Measurements from ENCODE around the gene VPS37C.

Gene VPS37C

DNA sequence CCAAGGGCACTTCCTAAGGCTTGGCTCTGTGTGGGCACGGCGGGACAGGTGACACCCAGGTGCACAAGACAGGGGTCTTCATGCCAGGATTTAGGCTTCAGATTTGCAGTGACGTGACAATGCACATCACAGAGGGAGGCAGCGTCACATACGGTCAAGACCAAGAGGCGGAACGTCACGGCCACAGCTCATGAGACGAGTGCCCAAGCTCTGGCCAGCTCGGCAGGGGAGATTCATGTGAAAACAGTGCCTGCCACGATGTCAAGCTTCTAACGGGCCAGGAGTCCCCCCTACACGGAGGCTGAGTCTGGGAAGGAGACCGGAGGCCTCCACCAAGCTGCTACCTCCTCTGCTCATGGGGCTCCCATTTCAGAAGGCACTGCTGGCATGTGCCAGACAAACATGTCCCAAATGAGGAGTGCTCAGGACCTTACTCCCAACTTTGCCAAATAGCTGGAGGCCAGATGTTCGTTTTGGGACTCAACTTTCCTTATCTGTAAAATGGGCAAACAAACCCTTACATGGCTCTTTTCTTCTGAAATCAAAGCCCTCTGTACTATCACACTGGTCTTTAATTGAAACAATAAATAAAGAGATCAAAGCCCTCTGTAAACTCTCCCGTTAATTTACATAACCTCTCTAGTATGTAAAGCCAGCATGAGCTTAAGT, 16.6 kb downstream of the VPS37C start:
- no peak for TF ChIP-seq ZFX (IDR thresholded peaks at IDR 0.05; ENCODE audit: borderline replicate concordance)
- TF ChIP-seq CTCF (IDR thresholded peaks at IDR 0.05) = no peak
- no peak overlapping the region for H3K27ac ChIP-seq

DNA sequence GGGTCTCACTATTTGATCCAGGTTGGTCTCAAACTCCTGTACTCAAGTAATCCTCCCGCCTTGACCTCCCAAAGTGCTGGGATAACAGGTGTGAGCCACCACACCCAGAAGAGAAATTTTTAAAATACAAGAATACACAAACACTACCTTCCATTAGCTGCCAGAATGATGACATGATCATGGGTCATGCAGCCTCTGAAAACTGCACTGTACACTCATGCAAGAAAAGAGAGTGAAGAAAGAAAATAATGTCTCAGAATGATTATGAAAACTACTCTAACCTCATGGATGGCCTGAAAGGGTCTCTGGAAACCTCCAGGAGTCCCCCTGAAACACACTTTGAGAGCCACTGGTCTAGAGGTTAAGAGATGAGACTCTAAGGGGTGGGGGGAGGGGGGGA, 18.8 kb downstream of the VPS37C start:
- no peak for TF ChIP-seq ZFX (IDR thresholded peaks at IDR 0.05; ENCODE audit: borderline replicate concordance)
- TF ChIP-seq CTCF (IDR thresholded peaks at IDR 0.05) = no peak
- H3K27ac ChIP-seq = 0 out of 2 replicates have a peak overlapping the region, but pooled peaks have one; percentile 25

DNA sequence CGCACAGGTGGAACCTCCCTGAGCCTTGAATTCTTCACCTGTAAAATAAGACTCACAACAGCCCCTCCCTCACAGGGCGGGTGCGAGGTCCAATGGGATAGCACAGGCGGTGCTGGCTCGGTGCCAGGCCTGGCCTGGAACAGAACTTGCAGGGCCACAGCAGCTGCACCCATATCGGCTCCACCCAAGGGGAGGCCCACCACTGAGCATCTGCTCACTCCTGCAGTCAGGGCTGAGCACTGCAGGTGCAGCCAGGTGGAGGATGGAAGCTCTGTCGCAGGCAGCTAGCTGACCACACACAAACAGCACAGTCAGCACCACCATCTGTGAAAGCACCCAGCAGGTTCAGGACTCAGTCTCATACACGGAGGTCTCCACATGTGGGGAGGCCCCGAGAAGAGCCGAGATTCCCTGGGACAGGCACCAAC, 19.6 kb downstream of the VPS37C start:
- TF ChIP-seq ZFX (IDR thresholded peaks at IDR 0.05; ENCODE audit: borderline replicate concordance) (no peak), CTCF (IDR thresholded peaks at IDR 0.05) (no peak)
- H3K27ac ChIP-seq = peak overlapping the region; percentile 25; the same call in 1 of the 2 replicates

- TF ChIP-seq ZFX (IDR thresholded peaks at IDR 0.05; ENCODE audit: borderline replicate concordance) (no peak), CTCF (IDR thresholded peaks at IDR 0.05) (no peak)
- H3K27ac ChIP-seq = no peak overlapping the region
Measured at GRCh38 chr11:61140416-61140815, 20.8 kb downstream of the VPS37C start.

- TF ChIP-seq CTCF (IDR thresholded peaks at IDR 0.05) = no peak
- no peak overlapping the region for H3K27ac ChIP-seq
Measured at GRCh38 chr11:61139387-61139786, 21.8 kb downstream of the VPS37C start.

DNA sequence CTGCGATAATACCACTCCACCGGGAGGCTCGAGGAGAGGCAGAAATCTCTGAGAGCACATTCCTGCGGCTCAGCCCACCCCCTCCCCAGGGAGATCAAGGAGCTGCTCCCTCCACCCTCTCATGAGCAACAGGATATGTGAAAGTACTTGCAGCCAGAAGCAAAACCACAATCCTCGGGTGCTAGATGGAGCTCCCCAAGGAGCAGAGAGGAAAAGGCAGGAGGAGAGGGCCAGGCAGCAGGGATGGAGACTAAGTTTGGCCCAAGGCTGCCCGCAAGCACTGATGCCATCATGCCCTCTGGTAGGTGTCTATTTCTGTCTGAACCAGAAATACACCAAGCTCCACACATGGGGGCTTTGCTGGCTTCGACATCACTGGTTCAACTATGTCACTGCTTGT, 22.3 kb downstream of the VPS37C start:
- TF ChIP-seq CTCF (IDR thresholded peaks at IDR 0.05) (no peak), ZFX (IDR thresholded peaks at IDR 0.05; ENCODE audit: borderline replicate concordance) (no peak)
- no peak overlapping the region for H3K27ac ChIP-seq

DNA sequence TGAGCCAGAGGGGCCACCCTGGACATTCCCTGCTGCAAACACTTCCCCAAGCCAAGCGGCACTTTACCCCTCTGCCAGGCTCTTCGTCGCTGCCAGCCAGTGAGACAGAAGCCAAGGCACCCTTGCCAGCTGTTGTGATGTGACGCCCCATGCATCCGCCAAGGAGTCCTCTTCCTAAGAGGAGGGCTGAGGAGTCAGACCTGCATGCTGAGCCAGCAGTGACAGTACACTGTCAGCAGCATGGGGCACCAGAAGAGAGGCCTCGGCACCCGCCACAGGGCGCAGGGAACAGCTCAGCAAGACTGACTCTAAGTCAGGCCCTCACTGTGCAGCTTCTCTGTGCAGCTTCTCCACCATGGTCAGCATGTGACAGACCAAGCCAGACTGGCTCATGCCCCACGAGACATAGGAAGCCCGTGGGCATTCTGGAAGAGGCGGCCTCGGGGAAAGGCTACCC, 26.4 kb downstream of the VPS37C start:
- H3K27ac ChIP-seq = no peak overlapping the region
- TF ChIP-seq ZFX (IDR thresholded peaks at IDR 0.05; ENCODE audit: borderline replicate concordance) (no peak), CTCF (IDR thresholded peaks at IDR 0.05) (no peak)

Data from 22Rv1 (cell line).